ENCODE measurements around the gene CLRN2.

Gene CLRN2

GRCh38 chr4:17511509-17511949, 3.4 kb upstream of the CLRN2 start:
- no peak for DNase-seq (ENCODE audit: low read depth, low spot score)
- CTCF ChIA-PET: interaction anchor here (0.7 to 1.8 kb wide), 6 partner anchors 10 to 60 kb away, joined by 3 to 7 read pairs (median 4); no protein-coding TSS in a partner anchor
- peak overlapping the region; percentile 59 for H3K4me3 ChIP-seq (ENCODE audit: low read depth, low read length)
- POLR2A ChIA-PET: no interaction called here
- TF ChIP-seq CTCF (IDR thresholded peaks at IDR 0.05; ENCODE audit: insufficient read depth, low read length, missing control alignments): no peak

GRCh38 chr4:17511950-17512795, 2.8 kb upstream of the CLRN2 start, which contains the start of gene QDPR:
Gene QDPR, minus strand, starts transcription at chr4:17512090. Its CDS starts 36 bp downstream, at chr4:17512054.
- CTCF ChIA-PET: interaction anchor here (0.6 to 1.8 kb wide), 9 partner anchors 11 to 59 kb away, joined by 3 to 7 read pairs (median 3); no protein-coding TSS in a partner anchor
- TF ChIP-seq CTCF (IDR thresholded peaks at IDR 0.05; ENCODE audit: insufficient read depth, low read length, missing control alignments): peak; percentile 44
- POLR2A ChIA-PET: no interaction called here

GRCh38 chr4:17512973-17513665, 1.8 kb upstream of the CLRN2 start:
- CTCF ChIA-PET: interaction anchor here (0.6 to 1.8 kb wide), 10 partner anchors 10 to 54 kb away, joined by 3 to 7 read pairs (median 4); no protein-coding TSS in a partner anchor
- DNase-seq (ENCODE audit: low read depth, low spot score): no peak
- POLR2A ChIA-PET: no interaction called here
- TF ChIP-seq CTCF (IDR thresholded peaks at IDR 0.05; ENCODE audit: insufficient read depth, low read length, missing control alignments): no peak
- no peak overlapping the region for H3K4me3 ChIP-seq (ENCODE audit: low read depth, low read length)

More at GRCh38 chr4:17511950-17512795, 2.8 kb upstream of the CLRN2 start, which contains the start of gene QDPR:
- no peak for DNase-seq (ENCODE audit: low read depth, low spot score)
- H3K4me3 ChIP-seq (ENCODE audit: low read depth, low read length): peak within 1 kb of the TSS; percentile 59

GRCh38 chr4:17515445-17516407, 761 bp downstream of the CLRN2 start:
- no peak for DNase-seq (ENCODE audit: low read depth, low spot score)
- CTCF ChIA-PET: interaction anchor here (1.6 kb wide), 1 partner anchor 33 kb away, joined by 5 read pairs; no protein-coding TSS in a partner anchor
- POLR2A ChIA-PET: no interaction called here
- TF ChIP-seq CTCF (IDR thresholded peaks at IDR 0.05; ENCODE audit: insufficient read depth, low read length, missing control alignments): no peak
- no peak overlapping the region for H3K4me3 ChIP-seq (ENCODE audit: low read depth, low read length)

GRCh38 chr4:17516980-17517379, 2.0 kb downstream of the CLRN2 start:
- POLR2A ChIA-PET: no interaction called here
- no peak for DNase-seq (ENCODE audit: low read depth, low spot score)
- TF ChIP-seq CTCF (IDR thresholded peaks at IDR 0.05; ENCODE audit: insufficient read depth, low read length, missing control alignments): no peak
- CTCF ChIA-PET: interaction anchor here (1.6 kb wide), 1 partner anchor 32 kb away, joined by 5 read pairs; no protein-coding TSS in a partner anchor
- H3K4me3 ChIP-seq (ENCODE audit: low read depth, low read length): no peak overlapping the region
